NK-92 treated with Interleukin-12 subunit alpha and Interleukin-12 subunit beta, amount 100 ng/mL, for 24 hours (cell line): ENCODE results near the gene HTR3E.

Experiments used
- DNase-seq: peaks from one replicate; lab custom pipeline; 2025; lab: John Stamatoyannopoulos, UW

HTR3E gene

GRCh38 chr3:184155644-184156521 is 59.0 kb downstream of the HTR3E start:
- DNase-seq = peak; percentile 25

- DNase-seq = no peak
Measured at GRCh38 chr3:184156522-184156955, 59.7 kb downstream of the HTR3E start.
